NCI-H82 (cell line): ENCODE data around the gene MED13L.

ENCODE experiments used
- DNase-seq: peaks from one replicate; lab custom pipeline; 2025; lab: John Stamatoyannopoulos, UW

The MED13L gene

GRCh38 chr12:115968211-115968610 is 309.3 kb downstream of the MED13L start:
- no peak for DNase-seq

- no peak for DNase-seq
Measured at GRCh38 chr12:115966376-115966775, 311.1 kb downstream of the MED13L start.

- DNase-seq: no peak
Measured at GRCh38 chr12:115964626-115965025, 312.9 kb downstream of the MED13L start.

- no peak for DNase-seq
Measured at GRCh38 chr12:115964214-115964613, 313.3 kb downstream of the MED13L start.

- DNase-seq: no peak
Measured at GRCh38 chr12:115962216-115962615, 315.3 kb downstream of the MED13L start.

GRCh38 chr12:115960868-115961802 is 316.4 kb downstream of the MED13L start:
- DNase-seq: no peak

- DNase-seq: no peak
Measured at GRCh38 chr12:115957686-115958290, 319.7 kb downstream of the MED13L start.

- DNase-seq: no peak
Measured at GRCh38 chr12:115956659-115957058, 320.8 kb downstream of the MED13L start.

- no peak for DNase-seq
Measured at GRCh38 chr12:115956236-115956635, 321.3 kb downstream of the MED13L start.

GRCh38 chr12:115953450-115953849 is 324.0 kb downstream of the MED13L start:
- no peak for DNase-seq

- DNase-seq: no peak
Measured at GRCh38 chr12:115953031-115953430, 324.5 kb downstream of the MED13L start.

- DNase-seq: no peak
Measured at GRCh38 chr12:115950959-115951358, 326.5 kb downstream of the MED13L start.

GRCh38 chr12:115949675-115950074 is 327.8 kb downstream of the MED13L start:
- no peak for DNase-seq

- peak; percentile 12 for DNase-seq
Measured at GRCh38 chr12:115947696-115948062, 329.8 kb downstream of the MED13L start.

GRCh38 chr12:115946867-115947695 is 330.4 kb downstream of the MED13L start:
- peak; percentile 22 for DNase-seq

GRCh38 chr12:115946092-115946491 is 331.4 kb downstream of the MED13L start:
- DNase-seq: no peak

GRCh38 chr12:115945491-115945885 is 332.0 kb downstream of the MED13L start:
- no peak for DNase-seq

- no peak for DNase-seq
Measured at GRCh38 chr12:115944837-115945490, 332.5 kb downstream of the MED13L start.

- no peak for DNase-seq
Measured at GRCh38 chr12:115944392-115944742, 333.1 kb downstream of the MED13L start.

GRCh38 chr12:115943630-115944391 is 333.7 kb downstream of the MED13L start:
- DNase-seq: no peak

- DNase-seq: no peak
Measured at GRCh38 chr12:115943310-115943629, 334.2 kb downstream of the MED13L start.
